Calu3 (cell line): Measurements from ENCODE around the gene NOTO. TPM values are rescaled to one million over a fixed set of nuclear protein-coding genes. Genes with fewer than 3 reads are reported as not detected.

Experiments used
- BruUV-seq: library from RNA; stranded (reverse); fragments of 400-500 nt; replicated peaks from 2 replicates; lab custom pipeline; 2021; lab: Mats Ljungman, UMichigan
- CTCF ChIA-PET: fragments of 300-600 bp; sonication (Branson Sonifier 250); formaldehyde crosslinking; loops from one replicate; lab custom pipeline; 2022; ENCODE audit warnings: antibody characterized with exemption; lab: Charles Lee
- DNase-seq: peaks from one replicate; pipeline ENCODE4 v3.0.0; 2022
- H3K27ac Mint-ChIP-seq: one replicate; pipeline ENCODE4 v1.8.0; 2022; ENCODE audit warnings: mixed read lengths; ENCODE audit not compliant: unreplicated experiment
- H3K27me3 Mint-ChIP-seq: one replicate; pipeline ENCODE4 v1.8.0; 2022; ENCODE audit warnings: mixed read lengths; ENCODE audit not compliant: unreplicated experiment
- H3K36me3 Mint-ChIP-seq: one replicate; pipeline ENCODE4 v1.8.0; 2022; ENCODE audit warnings: mild to moderate bottlenecking, moderate library complexity, mixed read lengths; ENCODE audit not compliant: insufficient read depth, unreplicated experiment
- H3K4me1 Mint-ChIP-seq: one replicate; pipeline ENCODE4 v1.8.0; 2022; ENCODE audit warnings: mild to moderate bottlenecking, low read depth, mixed read lengths; ENCODE audit not compliant: unreplicated experiment
- H3K4me3 Mint-ChIP-seq: one replicate; pipeline ENCODE4 v1.8.0; 2022; ENCODE audit warnings: mild to moderate bottlenecking, low read depth, moderate library complexity, mixed read lengths; ENCODE audit not compliant: unreplicated experiment
- H3K9me3 Mint-ChIP-seq: one replicate; pipeline ENCODE4 v1.8.0; 2022; ENCODE audit warnings: low read depth, mixed read lengths; ENCODE audit not compliant: unreplicated experiment
- CTCF ChIP-seq: fragments of 200-600 bp; IDR thresholded peaks from one replicate; pipeline ENCODE4 v1.8.0; 2022; ENCODE audit warnings: antibody characterized with exemption; ENCODE audit not compliant: unreplicated experiment
- intact Hi-C: fragments of 100-400 bp; cut with micrococcal nuclease; formaldehyde crosslinking; loops from one replicate; pipeline ENCODE4 v1.10.0; 2022; ENCODE audit not compliant: unreplicated experiment
- total RNA-seq: library from RNA; stranded (reverse); gene quantifications from 2 replicates; pipeline ENCODE4 v1.2.3, GENCODE V29; 2022

The NOTO gene
- total RNA-seq, 1 experiment from 2014 or later, result not detected

GRCh38 chr2:73243884-73244570, 41.7 kb downstream of the NOTO start:
- Mint-ChIP-seq H3K4me1 (no peaks in the 10 kb centered on the region), H3K4me3 (no peak overlapping the region), H3K27ac (no peak overlapping the region), H3K27me3 (no peaks in the 10 kb centered on the region), H3K36me3 (peaks cover 58% of the 10 kb centered on the region), H3K9me3 (no peaks in the 10 kb centered on the region)
- DNase-seq, result no peak
- no peak for TF ChIP-seq CTCF
- CTCF ChIA-PET, result interaction anchor here (0.6 to 1.0 kb wide), 2 partner anchors 9 to 1180 kb away, joined by 3 to 4 read pairs; no protein-coding TSS in a partner anchor
- BruUV-seq, result no TSS peak
- intact Hi-C loops, result no loop called here

GRCh38 chr2:73244580-73244979, 42.2 kb downstream of the NOTO start:
- Mint-ChIP-seq H3K27ac (no peak overlapping the region), H3K4me3 (no peak overlapping the region), H3K4me1 (no peaks in the 10 kb centered on the region), H3K9me3 (no peaks in the 10 kb centered on the region), H3K36me3 (peaks cover 60% of the 10 kb centered on the region), H3K27me3 (no peaks in the 10 kb centered on the region)
- TF ChIP-seq CTCF, result no peak
- no TSS peak for BruUV-seq
- DNase-seq, result no peak
- CTCF ChIA-PET, result interaction anchor here (0.6 to 1.0 kb wide), 2 partner anchors 9 to 1180 kb away, joined by 3 to 4 read pairs; no protein-coding TSS in a partner anchor
- intact Hi-C loops, result no loop called here

GRCh38 chr2:73246850-73247249, 44.5 kb downstream of the NOTO start:
- peaks cover 72% of the 10 kb centered on the region for H3K36me3 Mint-ChIP-seq
- no peak for TF ChIP-seq CTCF
- H3K4me3 Mint-ChIP-seq, result no peak overlapping the region
- CTCF ChIA-PET, result interaction anchor here (0.8 kb wide), 1 partner anchor 13 kb away, joined by 3 read pairs; no protein-coding TSS in a partner anchor
- no peaks in the 10 kb centered on the region for H3K4me1 Mint-ChIP-seq
- intact Hi-C loops, result no loop called here
- H3K9me3 Mint-ChIP-seq, result no peaks in the 10 kb centered on the region
- no TSS peak for BruUV-seq
- H3K27ac Mint-ChIP-seq, result no peak overlapping the region
- no peak for DNase-seq
- no peaks in the 10 kb centered on the region for H3K27me3 Mint-ChIP-seq

GRCh38 chr2:73249636-73250035, 47.3 kb downstream of the NOTO start:
- BruUV-seq, result no TSS peak
- no peaks in the 10 kb centered on the region for H3K4me1 Mint-ChIP-seq
- H3K9me3 Mint-ChIP-seq, result no peaks in the 10 kb centered on the region
- no peak for TF ChIP-seq CTCF
- H3K27me3 Mint-ChIP-seq, result no peaks in the 10 kb centered on the region
- DNase-seq, result no peak
- CTCF ChIA-PET, result no interaction called here
- peaks cover 87% of the 10 kb centered on the region for H3K36me3 Mint-ChIP-seq
- intact Hi-C loops, result no loop called here
- no peak overlapping the region for H3K4me3 Mint-ChIP-seq
- no peak overlapping the region for H3K27ac Mint-ChIP-seq
